ENCODE measurements around the gene ZNF331.

- TF ChIP-seq CTCF (optimal IDR thresholded peaks at IDR 0.05 in 1 of 3, IDR thresholded peaks at IDR 0.05 in 1 of 3, conservative IDR thresholded peaks at IDR 0.05 in 1 of 3; ENCODE audit: extremely low read depth in 1 of 3, insufficient read depth in 2 of 3, low read length in 3 of 3) (peak; percentile 15 to 55 (median 31)), EZH2 (IDR thresholded peaks at IDR 0.05; ENCODE audit: low read length) (no peak)
Observed at GRCh38 chr19:53537521-53538377, at the start of gene ZNF331.

Data from keratinocyte (primary cell).